Neuronal stem cell (in vitro differentiated cells): ENCODE measurements around the gene ITPR2.

Experiments used
- DNase-seq: peaks from one replicate; pipeline ENCODE4 v3.0.0-alpha.2; 2013; ENCODE audit warnings: low spot score
- H2AFZ ChIP-seq: one replicate; pipeline ENCODE4 v1.6.1; 2013; ENCODE audit warnings: mild to moderate bottlenecking, low read length, inconsistent platforms
- H2AK5ac ChIP-seq: 2 replicates; pipeline ENCODE4 v1.6.1; 2013; ENCODE audit warnings: low read depth, mild to moderate bottlenecking, inconsistent platforms, low read length, moderate library complexity, mixed read lengths
- H2BK120ac ChIP-seq: 2 replicates; pipeline ENCODE4 v1.6.1; 2013; ENCODE audit warnings: low read depth, mild to moderate bottlenecking, inconsistent platforms, low read length, moderate library complexity, mixed read lengths
- H2BK12ac ChIP-seq: one replicate; pipeline ENCODE4 v1.6.1; 2013; ENCODE audit warnings: low read length, inconsistent platforms
- H2BK15ac ChIP-seq: 2 replicates; pipeline ENCODE4 v1.6.1; 2013; ENCODE audit warnings: mild to moderate bottlenecking, low read length, inconsistent platforms, mixed read lengths
- H2BK5ac ChIP-seq: one replicate; pipeline ENCODE4 v1.6.1; 2013; ENCODE audit warnings: inconsistent platforms, mild to moderate bottlenecking, low read length, moderate library complexity
- H3K14ac ChIP-seq: one replicate; pipeline ENCODE4 v1.6.1; 2013; ENCODE audit warnings: low read length, inconsistent platforms
- H3K18ac ChIP-seq: 2 replicates; pipeline ENCODE4 v1.6.1; 2013; ENCODE audit warnings: low read length, inconsistent platforms
- H3K23ac ChIP-seq: 2 replicates; pipeline ENCODE4 v1.6.1; 2013; ENCODE audit warnings: low read depth, mild to moderate bottlenecking, mixed read lengths, low read length, inconsistent platforms; ENCODE audit not compliant: poor library complexity
- H3K27ac ChIP-seq: replicated peaks from 3 replicates; pipeline ENCODE4 v1.5.1; 2013; ENCODE audit warnings: low read length, inconsistent platforms
- H3K27me3 ChIP-seq, 3 experiments: 2 replicates each; pipeline ENCODE4 v1.6.1; 2013; ENCODE audit warnings: low read length in 3 of 3, mild to moderate bottlenecking in 2 of 3, inconsistent platforms in 1 of 3, low read depth in 1 of 3, mixed read lengths in 1 of 3, moderate library complexity in 1 of 3; ENCODE audit not compliant: control insufficient read depth in 3 of 3, insufficient read depth in 3 of 3
- H3K36me3 ChIP-seq, 2 donors: replicated peaks in 1 of 2; 2 replicates each; pipeline ENCODE4 v1.6.1; 2013; ENCODE audit warnings: low read length in 2 of 2; ENCODE audit not compliant: control insufficient read depth in 2 of 2, insufficient read depth in 2 of 2
- H3K4ac ChIP-seq: 2 replicates; pipeline ENCODE4 v1.6.1; 2013; ENCODE audit warnings: inconsistent platforms, mild to moderate bottlenecking, low read length, moderate library complexity
- H3K4me1 ChIP-seq, 2 donors: 1 replicate in 1 of 2; 2 replicates in 1 of 2; pipeline ENCODE4 v1.6.1; 2013; ENCODE audit warnings: low read length in 2 of 2, low read depth in 1 of 2; ENCODE audit not compliant: control insufficient read depth in 2 of 2, insufficient read depth in 1 of 2
- H3K4me2 ChIP-seq: one replicate; pipeline ENCODE4 v1.6.1; 2013; ENCODE audit warnings: mild to moderate bottlenecking, low read length, inconsistent platforms; ENCODE audit not compliant: insufficient read depth, poor library complexity, severe bottlenecking
- H3K4me3 ChIP-seq, 2 donors: 2 replicates each; pipeline ENCODE4 v1.5.1; 2013; ENCODE audit warnings: low read length in 2 of 2, mild to moderate bottlenecking in 2 of 2, inconsistent platforms in 1 of 2, moderate library complexity in 1 of 2
- H3K79me1 ChIP-seq: one replicate; pipeline ENCODE4 v1.6.1; 2013; ENCODE audit warnings: low read depth, mild to moderate bottlenecking, inconsistent platforms, low read length, moderate library complexity
- H3K9ac ChIP-seq: one replicate; pipeline ENCODE4 v1.6.1; 2013; ENCODE audit warnings: mild to moderate bottlenecking, low read depth, low read length, inconsistent platforms; ENCODE audit not compliant: poor library complexity
- H3K9me3 ChIP-seq, 2 donors: replicated peaks in 1 of 2; 2 replicates each; pipeline versions ENCODE3 to v1.6.1; 2013; ENCODE audit warnings: low read length in 2 of 2, mild to moderate bottlenecking in 2 of 2, inconsistent platforms in 1 of 2, low read depth in 1 of 2, mixed read lengths in 1 of 2, moderate library complexity in 1 of 2; ENCODE audit not compliant: control insufficient read depth in 2 of 2, insufficient read depth in 1 of 2
- H4K8ac ChIP-seq: one replicate; pipeline ENCODE4 v1.6.1; 2013; ENCODE audit warnings: low read depth, mild to moderate bottlenecking, inconsistent platforms, low read length, moderate library complexity
- H4K91ac ChIP-seq: one replicate; pipeline ENCODE4 v1.6.1; 2013; ENCODE audit warnings: low read length, low read depth, mild to moderate bottlenecking, inconsistent platforms; ENCODE audit not compliant: poor library complexity
- WGBS, 2 donors: extraction: QIAGEN DNeasy Blood & Tissue Kit; methylation state at CpG; one replicate each; pipeline ENCODE4 v1.1.7; 2013; ENCODE audit warnings: missing lambda C conversion rate in 2 of 2, mixed read lengths in 1 of 2; ENCODE audit not compliant: insufficient read length in 2 of 2, insufficient replicate concordance in 1 of 2; ENCODE audit errors: extremely low coverage in 2 of 2; 5-methylcytosine and 5-hydroxymethylcytosine counted together

The ITPR2 gene

DNA sequence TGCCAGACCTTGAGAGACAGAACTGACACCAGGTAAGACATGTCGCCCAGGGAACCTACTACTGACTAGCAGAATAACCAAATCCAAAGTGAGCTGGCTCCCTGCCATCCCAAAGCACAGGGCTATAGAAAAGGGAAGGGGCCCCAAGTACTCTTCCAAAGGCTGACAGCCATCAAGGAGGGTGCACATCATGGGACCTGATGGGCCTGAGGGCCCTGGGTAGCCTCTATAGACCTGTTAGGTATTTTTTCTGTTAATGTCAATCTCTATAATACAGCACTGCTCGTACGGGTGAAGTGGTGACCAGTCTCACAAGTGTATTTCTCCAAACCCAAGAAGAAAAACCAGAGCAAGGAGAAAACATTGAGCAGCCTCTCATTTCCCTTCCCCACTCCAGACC is 171.6 kb downstream of the ITPR2 start:
- Histone ChIP-seq H3K9me3 (no peaks in the 10 kb centered on the region), H3K4ac (no peak overlapping the region), H3K4me3 (no peak overlapping the region), H3K27me3 (no peaks in the 10 kb centered on the region), H3K79me1 (no peaks in the 10 kb centered on the region), H3K4me2 (no peak overlapping the region), H2AK5ac (no peak overlapping the region), H2BK15ac (no peak overlapping the region), H4K91ac (no peak overlapping the region), H2BK5ac (no peak overlapping the region), H2BK120ac (no peak overlapping the region), H3K23ac (no peak overlapping the region), H3K27ac (no peak overlapping the region), H4K8ac (no peak overlapping the region), H3K36me3 (no peaks in the 10 kb centered on the region), H3K14ac (no peak overlapping the region), H3K4me1 (no peaks in the 10 kb centered on the region), H3K18ac (no peak overlapping the region), H3K9ac (no peak overlapping the region), H2BK12ac (no peak overlapping the region), H2AFZ (no peak overlapping the region)
- no CpG with 5 or more reads among the region's 3 CpGs for WGBS, 2 donors
- no peak for DNase-seq

DNA sequence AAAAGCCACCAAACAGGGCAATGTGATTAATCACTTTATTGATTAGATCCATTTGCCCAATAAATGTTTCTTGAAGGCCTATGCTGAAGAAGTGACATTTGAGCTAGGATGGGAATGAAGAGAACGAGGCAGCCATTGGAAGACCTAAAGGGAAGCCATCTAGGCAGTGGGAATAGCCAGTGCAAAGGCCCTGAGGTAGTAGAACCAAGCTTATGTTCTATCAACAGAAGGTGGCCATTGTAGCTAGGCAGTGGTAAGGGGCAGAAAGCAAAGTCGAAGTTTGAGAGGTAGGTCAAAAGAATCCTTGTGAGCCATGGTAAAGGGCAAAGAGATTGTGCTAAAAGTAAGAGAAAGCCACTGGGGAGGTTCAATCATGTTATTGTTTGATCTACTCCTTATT is 173.1 kb downstream of the ITPR2 start:
- Histone ChIP-seq H2BK12ac (no peak overlapping the region), H3K4me1 (no peaks in the 10 kb centered on the region), H3K4me2 (no peak overlapping the region), H3K4me3 (no peak overlapping the region), H3K14ac (no peak overlapping the region), H2AFZ (no peak overlapping the region), H3K36me3 (no peaks in the 10 kb centered on the region), H3K27me3 (no peaks in the 10 kb centered on the region), H2BK120ac (no peak overlapping the region), H3K23ac (no peak overlapping the region), H3K4ac (no peak overlapping the region), H4K91ac (no peak overlapping the region), H3K27ac (no peak overlapping the region), H3K79me1 (no peaks in the 10 kb centered on the region), H3K9me3 (no peaks in the 10 kb centered on the region), H4K8ac (no peak overlapping the region), H2BK5ac (no peak overlapping the region), H2BK15ac (no peak overlapping the region), H2AK5ac (no peak overlapping the region), H3K9ac (no peak overlapping the region), H3K18ac (no peak overlapping the region)
- WGBS, 2 donors, result no CpG with 5 or more reads among the region's 2 CpGs
- DNase-seq, result no peak

DNA sequence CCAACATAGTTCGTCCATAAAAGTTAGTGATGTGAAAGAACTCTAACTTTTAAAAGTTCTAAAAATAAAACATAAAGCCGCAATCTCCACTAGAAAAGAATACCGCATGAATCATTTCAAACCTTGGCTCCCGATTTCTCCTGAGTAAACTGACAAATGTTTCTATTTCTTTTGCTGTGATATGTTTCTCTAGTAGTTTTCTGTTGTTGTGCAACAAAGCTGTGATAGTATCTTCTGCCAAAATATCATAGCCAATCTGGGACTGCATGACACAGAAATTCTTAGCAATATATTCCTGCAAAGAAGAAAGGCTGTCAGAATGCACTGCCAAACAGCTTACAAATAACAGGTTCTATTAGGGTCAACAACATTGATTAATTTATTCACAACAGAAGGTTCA is 174.0 kb downstream of the ITPR2 start:
- H3K4me1 ChIP-seq, result no peaks in the 10 kb centered on the region
- no peaks in the 10 kb centered on the region for H3K27me3 ChIP-seq
- no peak overlapping the region for H3K18ac ChIP-seq
- H3K14ac ChIP-seq, result no peak overlapping the region
- no peak overlapping the region for H4K8ac ChIP-seq
- no peak overlapping the region for H2BK5ac ChIP-seq
- H3K27ac ChIP-seq, result no peak overlapping the region
- no peaks in the 10 kb centered on the region for H3K9me3 ChIP-seq
- no peak overlapping the region for H3K4ac ChIP-seq
- no peak overlapping the region for H2AK5ac ChIP-seq
- H2AFZ ChIP-seq, result no peak overlapping the region
- H3K23ac ChIP-seq, result no peak overlapping the region
- H4K91ac ChIP-seq, result no peak overlapping the region
- no CpG with 5 or more reads among the region's 4 CpGs for WGBS, 2 donors
- no peak for DNase-seq
- H3K36me3 ChIP-seq, result no peaks in the 10 kb centered on the region
- H3K4me3 ChIP-seq, result no peak overlapping the region
- H2BK120ac ChIP-seq, result no peak overlapping the region
- H3K4me2 ChIP-seq, result no peak overlapping the region
- H2BK12ac ChIP-seq, result no peak overlapping the region
- no peak overlapping the region for H2BK15ac ChIP-seq
- H3K79me1 ChIP-seq, result no peaks in the 10 kb centered on the region
- no peak overlapping the region for H3K9ac ChIP-seq

- no peak overlapping the region for H3K27ac ChIP-seq
- peak overlapping the region; percentile 27 for H3K18ac ChIP-seq
- no peaks in the 10 kb centered on the region for H3K27me3 ChIP-seq
- no peaks in the 10 kb centered on the region for H3K4me1 ChIP-seq
- H4K91ac ChIP-seq, result no peak overlapping the region
- no peak overlapping the region for H3K4me2 ChIP-seq
- H2AK5ac ChIP-seq, result no peak overlapping the region
- no peaks in the 10 kb centered on the region for H3K79me1 ChIP-seq
- H3K9me3 ChIP-seq, result peaks cover 0 to 7% of the 10 kb centered on the region in 2 donors
- H3K9ac ChIP-seq, result no peak overlapping the region
- H3K23ac ChIP-seq, result peak overlapping the region; percentile 60
- no peak overlapping the region for H3K14ac ChIP-seq
- H3K36me3 ChIP-seq, result no peaks in the 10 kb centered on the region
- no peak overlapping the region for H2AFZ ChIP-seq
- no peak overlapping the region for H2BK5ac ChIP-seq
- no peak for DNase-seq
- no peak overlapping the region for H2BK15ac ChIP-seq
- H3K4ac ChIP-seq, result no peak overlapping the region
- no peak overlapping the region for H2BK120ac ChIP-seq
- no peak overlapping the region for H4K8ac ChIP-seq
- no peak overlapping the region for H2BK12ac ChIP-seq
- H3K4me3 ChIP-seq, result no peak overlapping the region
Observed at GRCh38 chr12:26654623-26655022, 178.4 kb downstream of the ITPR2 start.
